Testis (tissue), 3 donors: ENCODE results near the gene HMGN1. TPM values are rescaled to one million over a fixed set of nuclear protein-coding genes. Genes with fewer than 3 reads are reported as not detected.

Source experiments
- DNase-seq: peaks from one replicate; pipeline ENCODE4 v3.0.0-alpha.2; 2019
- H3K27ac ChIP-seq, 2 donors: fragments of 200-600 bp; sonication (generic); one replicate each; pipeline ENCODE4 v1.5.1; 2019
- H3K27me3 ChIP-seq: fragments of 200-600 bp; sonication (generic); one replicate; pipeline ENCODE4 v1.5.1; 2019
- H3K36me3 ChIP-seq: fragments of 200-600 bp; sonication (generic); one replicate; pipeline ENCODE4 v1.5.1; 2017; ENCODE audit warnings: low read depth; ENCODE audit errors: missing control alignments
- H3K4me1 ChIP-seq: fragments of 200-600 bp; sonication (generic); one replicate; pipeline ENCODE4 v1.5.1; 2019
- H3K4me3 ChIP-seq, 2 donors: fragments of 200-600 bp; sonication (generic); one replicate each; pipeline ENCODE4 v1.5.1; 2017 to 2019
- H3K9me3 ChIP-seq: fragments of 200-600 bp; sonication (generic); one replicate; pipeline ENCODE4 v1.5.1; 2017
- CTCF ChIP-seq, 3 experiments: fragments of 450-650 bp in 2 of 3; fragments of 200-600 bp in 1 of 3; sonication (generic) in 1 of 3; IDR thresholded peaks; one replicate each; pipeline ENCODE4 v1.5.1; 2016 to 2019; ENCODE audit warnings: antibody characterized with exemption in 3 of 3, mild to moderate bottlenecking in 2 of 3, moderate library complexity in 1 of 3
- POLR2A ChIP-seq: fragments of 450-650 bp; IDR thresholded peaks from one replicate; pipeline ENCODE4 v1.6.1; 2017; ENCODE audit warnings: antibody characterized with exemption, mild to moderate bottlenecking, moderate library complexity
- WGBS, 2 donors: methylation state at CpG; one replicate each; pipeline ENCODE4 v1.1.5; 2018; 5-methylcytosine and 5-hydroxymethylcytosine counted together
- intact Hi-C: fragments of 100-400 bp; cut with DNase I; formaldehyde crosslinking; loops from one replicate; pipeline ENCODE4 v1.15.1; 2023; ENCODE audit warnings: low total_unique reads
- polyA plus RNA-seq: library from polyadenylated mRNA; stranded (reverse); fragments of 350-450 nt; fragmentation: Illumina TruSeq; extraction: RNeasy Lipid Tissue Mini Kit (QIAGEN cat#74804); gene quantifications from one replicate; pipeline ENCODE4 v1.2.3, GENCODE V29; 2014; ENCODE audit warnings: low read depth, low replicate concordance; ENCODE audit not compliant: insufficient read depth
- total RNA-seq, 2 donors: library from RNA; depleted of rRNA; stranded (reverse); fragments of >200 nt; gene quantifications; one replicate each; pipeline ENCODE4 v1.2.3, GENCODE V29; 2016

HMGN1 gene
- total and polyA plus RNA-seq, 3 donors from 2014 or later: 162 to 203 (median 177) TPM

GRCh38 chr21:39346671-39347331 is 2.1 kb downstream of the HMGN1 start:
- peak overlapping the region; percentile 82 to 85 for H3K4me3 ChIP-seq
- 41 to 47% methylated on average over 7 of the region's 7 CpGs for WGBS, 2 donors
- no peak for DNase-seq
- no peaks in the 10 kb centered on the region for H3K27me3 ChIP-seq
- intact Hi-C loops: no loop called here
- peaks cover 20% of the 10 kb centered on the region for H3K4me1 ChIP-seq
- peak overlapping the region in 1 of 2 donors; percentile 98 for H3K27ac ChIP-seq
- no peaks in the 10 kb centered on the region for H3K9me3 ChIP-seq
- no peaks in the 10 kb centered on the region for H3K36me3 ChIP-seq
- TF ChIP-seq POLR2A: no peak
- TF ChIP-seq CTCF (IDR thresholded peaks at IDR 0.05): no peak

GRCh38 chr21:39346206-39346605 is 2.7 kb downstream of the HMGN1 start:
- Histone ChIP-seq H3K27me3 (no peaks in the 10 kb centered on the region), H3K4me3 (no peak overlapping the region), H3K9me3 (no peaks in the 10 kb centered on the region), H3K36me3 (no peaks in the 10 kb centered on the region), H3K4me1 (peaks cover 20% of the 10 kb centered on the region), H3K27ac (no peak overlapping the region)
- 23 to 32% methylated on average over 3 of the region's 3 CpGs for WGBS, 2 donors
- no peak for TF ChIP-seq CTCF (IDR thresholded peaks at IDR 0.05)
- no peak for TF ChIP-seq POLR2A
- intact Hi-C loops: no loop called here
- no peak for DNase-seq

- no peak overlapping the region for H3K27ac ChIP-seq
- TF ChIP-seq CTCF (IDR thresholded peaks at IDR 0.05) (no peak), POLR2A (no peak)
- no peaks in the 10 kb centered on the region for H3K27me3 ChIP-seq
- 72 to 80% methylated on average over 6 of the region's 6 CpGs for WGBS, 2 donors
- no peak overlapping the region for H3K4me3 ChIP-seq
- no peaks in the 10 kb centered on the region for H3K36me3 ChIP-seq
- intact Hi-C loops: no loop called here
- no peaks in the 10 kb centered on the region for H3K9me3 ChIP-seq
- peaks cover 20% of the 10 kb centered on the region for H3K4me1 ChIP-seq
- no peak for DNase-seq
These were observed 3.4 kb downstream of the HMGN1 start for GRCh38 chr21:39345440-39345839.

- Histone ChIP-seq H3K27ac (no peak overlapping the region), H3K4me1 (peaks cover 20% of the 10 kb centered on the region), H3K36me3 (no peaks in the 10 kb centered on the region), H3K4me3 (no peak overlapping the region), H3K9me3 (no peaks in the 10 kb centered on the region), H3K27me3 (no peaks in the 10 kb centered on the region)
- intact Hi-C loops: no loop called here
- DNase-seq: no peak
- TF ChIP-seq POLR2A: no peak
- no peak for TF ChIP-seq CTCF (IDR thresholded peaks at IDR 0.05)
- 78 to 85% methylated on average over 5 of the region's 5 CpGs for WGBS, 2 donors
These were observed 4.0 kb downstream of the HMGN1 start for GRCh38 chr21:39344848-39345247.
